Measurements from ENCODE around the gene CLEC1A. TPM values are rescaled to one million over a fixed set of nuclear protein-coding genes. Genes with fewer than 3 reads are reported as not detected.

CLEC1A gene
- total RNA-seq, 2 donors from 2014 or later: 0.93 to 2.8 TPM

DNA sequence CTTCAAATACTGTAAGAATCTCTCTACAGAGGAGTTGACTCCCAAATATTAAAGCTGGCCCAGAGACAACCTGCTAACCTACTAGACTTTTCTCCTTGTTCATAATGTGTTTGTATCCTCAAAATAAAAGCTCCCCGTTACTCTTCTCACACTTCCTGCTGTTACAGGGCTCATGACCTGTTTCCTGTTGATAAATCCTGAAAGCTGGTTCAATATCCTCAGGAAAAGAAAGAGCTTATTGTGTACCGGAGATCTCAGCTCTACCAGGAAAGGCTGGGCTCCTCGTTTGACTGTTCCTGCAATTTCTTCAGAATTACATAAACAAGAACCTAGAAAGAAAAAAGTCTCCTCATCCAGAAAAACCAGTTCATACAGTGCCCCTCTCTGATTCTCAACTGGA, 30.8 kb downstream of the CLEC1A start:
- Histone ChIP-seq H3K36me3 (no peaks in the 10 kb centered on the region), H3K27ac (peak overlapping the region; percentile 49 to 65), H3K9me3 (no peaks in the 10 kb centered on the region), H3K27me3 (no peaks in the 10 kb centered on the region), H3K4me3 (no peak overlapping the region), H3K4me1 (no peaks in the 10 kb centered on the region)
- DNase-seq (ENCODE audit: low spot score): no peak
- TF ChIP-seq, protein P1, sequence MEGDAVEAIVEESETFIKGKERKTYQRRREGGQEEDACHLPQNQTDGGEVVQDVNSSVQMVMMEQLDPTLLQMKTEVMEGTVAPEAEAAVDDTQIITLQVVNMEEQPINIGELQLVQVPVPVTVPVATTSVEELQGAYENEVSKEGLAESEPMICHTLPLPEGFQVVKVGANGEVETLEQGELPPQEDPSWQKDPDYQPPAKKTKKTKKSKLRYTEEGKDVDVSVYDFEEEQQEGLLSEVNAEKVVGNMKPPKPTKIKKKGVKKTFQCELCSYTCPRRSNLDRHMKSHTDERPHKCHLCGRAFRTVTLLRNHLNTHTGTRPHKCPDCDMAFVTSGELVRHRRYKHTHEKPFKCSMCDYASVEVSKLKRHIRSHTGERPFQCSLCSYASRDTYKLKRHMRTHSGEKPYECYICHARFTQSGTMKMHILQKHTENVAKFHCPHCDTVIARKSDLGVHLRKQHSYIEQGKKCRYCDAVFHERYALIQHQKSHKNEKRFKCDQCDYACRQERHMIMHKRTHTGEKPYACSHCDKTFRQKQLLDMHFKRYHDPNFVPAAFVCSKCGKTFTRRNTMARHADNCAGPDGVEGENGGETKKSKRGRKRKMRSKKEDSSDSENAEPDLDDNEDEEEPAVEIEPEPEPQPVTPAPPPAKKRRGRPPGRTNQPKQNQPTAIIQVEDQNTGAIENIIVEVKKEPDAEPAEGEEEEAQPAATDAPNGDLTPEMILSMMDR (IDR thresholded peaks at IDR 0.05): no peak

DNA sequence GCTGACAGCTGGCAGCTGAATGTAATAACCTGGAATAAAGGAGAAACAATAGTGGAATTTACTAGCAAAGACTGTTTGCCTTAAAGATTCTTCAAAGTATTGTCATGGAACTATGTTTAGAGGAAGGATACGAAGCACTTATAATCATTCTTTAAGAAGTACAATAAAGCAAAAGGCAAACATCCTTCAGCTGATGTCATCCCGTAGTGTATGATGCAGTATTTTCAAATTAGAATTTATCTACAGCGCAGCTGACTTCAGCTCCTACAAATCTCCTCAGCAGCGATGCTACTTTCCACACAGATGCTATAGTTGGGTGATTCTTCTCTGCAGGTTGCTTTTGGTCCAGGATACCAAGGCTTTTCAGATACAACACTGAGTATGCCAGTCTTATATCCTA, 31.5 kb downstream of the CLEC1A start:
- TF ChIP-seq, protein P1 (IDR thresholded peaks at IDR 0.05): no peak
- Histone ChIP-seq H3K27ac (peak overlapping the region; percentile 49 to 65), H3K4me3 (no peak overlapping the region), H3K27me3 (no peaks in the 10 kb centered on the region), H3K36me3 (no peaks in the 10 kb centered on the region), H3K9me3 (no peaks in the 10 kb centered on the region), H3K4me1 (no peaks in the 10 kb centered on the region)
- no peak for DNase-seq (ENCODE audit: low spot score)

GRCh38 chr12:10065241-10065640, 33.5 kb downstream of the CLEC1A start:
- TF ChIP-seq, protein P1 (IDR thresholded peaks at IDR 0.05): no peak
- Histone ChIP-seq H3K27ac (no peak overlapping the region), H3K9me3 (no peaks in the 10 kb centered on the region), H3K36me3 (no peaks in the 10 kb centered on the region), H3K27me3 (no peaks in the 10 kb centered on the region), H3K4me1 (no peaks in the 10 kb centered on the region), H3K4me3 (no peak overlapping the region)
- DNase-seq (ENCODE audit: low spot score): no peak

GRCh38 chr12:10058387-10058786, 40.4 kb downstream of the CLEC1A start:
- no peak overlapping the region for H3K4me3 ChIP-seq
- H3K27me3 ChIP-seq: no peaks in the 10 kb centered on the region
- no peaks in the 10 kb centered on the region for H3K36me3 ChIP-seq
- no peak for DNase-seq (ENCODE audit: low spot score)
- H3K4me1 ChIP-seq: no peaks in the 10 kb centered on the region
- TF ChIP-seq, protein P1 (IDR thresholded peaks at IDR 0.05): no peak
- H3K9me3 ChIP-seq: no peaks in the 10 kb centered on the region
- H3K27ac ChIP-seq: no peak overlapping the region

DNA sequence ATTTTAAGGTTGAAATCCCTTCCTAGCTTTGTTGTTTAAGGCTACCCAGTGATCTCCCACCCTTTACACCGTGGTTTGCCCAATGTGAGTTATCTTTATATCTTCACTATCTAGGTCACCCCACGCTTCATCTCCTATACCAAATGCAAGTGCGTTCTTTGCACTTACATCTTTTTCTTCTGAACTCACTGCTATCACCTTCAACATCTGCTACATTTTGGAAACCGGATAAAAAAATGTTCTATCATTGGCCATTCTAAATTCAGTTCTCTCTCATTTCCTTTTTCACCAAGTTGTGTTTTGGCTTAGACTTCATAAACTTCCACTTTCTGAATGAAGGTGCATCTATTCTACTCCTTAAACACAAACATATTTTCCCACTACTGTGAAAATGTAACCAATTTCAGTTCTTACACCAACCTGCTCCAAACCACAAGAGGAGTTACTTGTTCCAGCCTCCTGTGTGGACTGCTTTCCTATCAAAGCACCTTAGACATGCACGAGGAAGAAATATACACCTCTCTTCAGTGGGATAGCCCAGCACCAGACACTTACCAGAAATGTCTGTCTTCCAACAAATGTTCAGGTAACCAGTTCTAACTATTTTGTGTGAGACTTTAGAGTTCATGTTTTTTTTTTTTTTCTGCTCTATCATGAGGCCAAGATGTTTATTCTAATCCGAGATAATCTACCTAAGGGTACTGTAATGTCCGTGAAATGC, 46.4 kb downstream of the CLEC1A start:
- H3K4me3 ChIP-seq: no peak overlapping the region
- no peaks in the 10 kb centered on the region for H3K36me3 ChIP-seq
- no peak for DNase-seq (ENCODE audit: low spot score)
- TF ChIP-seq, protein P1 (IDR thresholded peaks at IDR 0.05): no peak
- H3K9me3 ChIP-seq: peaks cover 0 to 11% of the 10 kb centered on the region in 2 donors
- no peaks in the 10 kb centered on the region for H3K27me3 ChIP-seq
- H3K27ac ChIP-seq: no peak overlapping the region
- no peaks in the 10 kb centered on the region for H3K4me1 ChIP-seq

DNA sequence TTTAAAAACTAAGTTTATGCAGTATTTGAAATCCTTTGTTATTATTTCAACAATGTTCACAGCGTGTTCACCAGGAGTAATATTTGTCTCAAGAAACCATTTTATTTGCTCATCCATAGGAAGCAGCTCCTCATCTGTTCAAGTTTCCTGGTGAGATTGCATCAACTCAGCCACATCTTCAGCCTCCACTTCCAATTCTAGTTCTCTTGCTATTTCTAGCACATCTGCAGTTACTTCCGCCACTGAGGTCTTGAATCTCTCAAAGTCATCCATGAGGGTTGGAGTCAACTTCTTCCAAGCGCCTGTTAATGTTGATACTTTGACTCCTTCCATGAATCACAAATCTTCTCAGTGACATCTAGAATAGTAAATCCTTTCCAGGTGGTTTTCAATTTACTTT, 50.3 kb downstream of the CLEC1A start:
- H3K27me3 ChIP-seq: no peaks in the 10 kb centered on the region
- TF ChIP-seq, protein P1 (IDR thresholded peaks at IDR 0.05): no peak
- DNase-seq (ENCODE audit: low spot score): no peak
- H3K4me1 ChIP-seq: no peaks in the 10 kb centered on the region
- H3K27ac ChIP-seq: no peak overlapping the region
- no peak overlapping the region for H3K4me3 ChIP-seq
- no peaks in the 10 kb centered on the region for H3K36me3 ChIP-seq
- peaks cover 0 to 11% of the 10 kb centered on the region in 2 donors for H3K9me3 ChIP-seq

Measured in right atrium auricular region (tissue), 2 donors.